Stimulated activated CD4-positive, alpha-beta T cell treated with anti-CD3 and anti-CD28 coated beads, TNF-alpha, amount 100 ng/mL, for 48 hours (primary cell): ENCODE measurements around the gene NADK.
A peak's percentile ranks its signal among the peaks of the same experiment; 100 is the strongest.
"Not testable (repeated sequence)": the region's sequence is repeated elsewhere in the genome, so short reads cannot be mapped to it uniquely, and the experiment has no call there.

Experiments used
- DNase-seq, 3 donors: peaks; one replicate each; pipeline ENCODE4 v3.0.0-alpha.2; 2020; ENCODE audit warnings: low read depth in 3 of 3

The NADK gene

DNA sequence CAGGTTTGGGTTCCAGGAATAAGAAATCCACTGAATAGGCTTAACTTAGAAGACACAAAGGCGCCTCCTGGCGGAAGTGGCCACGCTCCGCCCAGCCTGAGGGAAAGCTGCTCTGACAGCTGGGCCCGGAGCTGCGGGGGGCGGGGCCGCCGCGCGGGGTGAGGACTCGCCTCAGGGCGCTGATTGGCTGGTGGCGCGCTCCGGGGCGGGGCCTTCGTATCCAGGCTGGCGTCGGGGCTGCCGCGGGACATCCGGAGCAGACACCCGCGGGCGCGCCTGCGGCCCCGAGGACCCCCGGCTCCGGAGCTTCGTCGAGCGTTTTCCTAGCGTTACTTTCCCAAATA lies 31.7 kb downstream of the NADK start:
- DNase-seq = not testable (repeated sequence)

DNA sequence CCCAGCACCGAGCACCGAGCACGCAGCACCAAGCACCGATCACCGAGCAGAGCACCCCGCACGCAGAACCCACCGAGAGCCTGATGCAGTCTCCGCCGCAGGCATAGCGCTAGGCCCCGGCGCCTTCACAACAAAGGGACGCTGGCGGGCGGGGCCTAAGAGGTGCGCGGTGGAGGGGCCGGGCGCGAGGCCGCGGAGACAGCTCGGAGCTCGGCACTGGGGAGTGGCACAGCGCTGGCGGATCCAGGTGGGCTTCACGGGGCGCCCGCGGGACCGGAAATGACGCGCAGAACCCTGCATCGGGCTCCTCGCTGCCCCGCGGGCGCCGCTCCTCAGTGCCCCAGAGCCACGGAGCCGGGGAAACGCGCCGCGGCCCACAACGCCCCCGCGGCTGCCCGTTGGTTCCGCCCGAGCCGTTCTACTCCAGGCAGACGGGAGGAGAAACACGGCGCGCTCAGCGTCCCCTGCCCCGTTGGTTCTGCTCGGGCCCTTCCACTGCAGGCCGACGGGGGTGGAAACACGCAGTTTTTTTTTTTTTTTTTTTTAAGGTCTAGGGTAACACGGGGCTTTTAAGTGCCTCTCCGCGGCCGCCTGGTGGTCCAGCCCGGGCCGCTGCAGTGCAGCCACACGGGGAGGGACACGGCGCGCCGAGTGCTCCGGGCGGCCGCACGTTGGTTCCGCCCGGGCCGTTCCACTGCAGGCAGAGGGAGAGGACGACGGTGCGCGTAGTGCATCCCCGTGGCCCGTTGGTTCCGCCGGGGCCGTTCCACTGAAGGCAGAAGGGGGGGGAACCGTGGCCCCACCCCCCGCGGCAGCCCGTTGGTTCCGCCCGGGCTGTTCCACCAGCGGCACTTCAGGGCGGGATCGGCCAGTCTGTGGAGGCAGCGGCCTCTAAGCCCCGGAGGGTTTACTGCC lies 32.4 kb downstream of the NADK start:
- peak; percentile 31 to 93 (median 85) for DNase-seq

DNA sequence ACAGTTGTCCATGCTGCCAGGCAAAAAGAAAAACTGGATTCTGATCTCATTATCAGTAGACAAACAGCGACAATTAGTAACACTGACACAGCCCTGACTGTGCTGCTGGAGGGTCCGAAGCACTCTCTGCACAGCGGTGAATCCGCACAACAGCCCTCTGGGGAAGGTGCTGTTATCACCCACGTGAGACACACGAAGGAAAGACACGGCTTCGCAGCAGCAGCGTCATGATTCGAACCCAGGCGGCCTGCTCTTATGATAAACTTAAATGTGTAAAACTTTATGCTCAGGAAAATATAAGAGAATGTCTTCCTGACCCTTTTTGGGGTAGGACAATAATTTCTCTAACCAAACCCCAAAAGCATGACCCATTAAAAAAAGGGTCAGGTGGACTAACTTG lies 35.7 kb downstream of the NADK start:
- not testable (repeated sequence) for DNase-seq

DNA sequence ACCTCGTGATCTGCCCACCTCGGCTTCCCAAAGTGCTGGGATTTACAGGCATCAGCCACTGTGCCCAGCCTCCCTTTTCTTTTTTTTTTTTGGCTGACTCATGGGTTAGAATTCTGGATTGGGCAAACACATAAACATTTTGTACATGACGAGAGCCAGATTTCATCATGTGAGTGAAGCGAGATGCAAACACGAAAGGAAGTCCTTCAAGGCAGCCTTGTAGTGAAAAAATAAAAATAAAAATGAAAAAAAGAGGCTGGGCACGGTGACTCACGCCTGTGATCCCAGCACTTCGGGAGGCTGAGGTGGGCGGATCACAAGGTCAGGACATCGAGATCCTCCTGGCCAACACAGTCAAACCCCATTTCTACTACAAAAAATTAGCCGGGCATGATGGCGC lies 37.3 kb downstream of the NADK start:
- not testable (repeated sequence) for DNase-seq

DNA sequence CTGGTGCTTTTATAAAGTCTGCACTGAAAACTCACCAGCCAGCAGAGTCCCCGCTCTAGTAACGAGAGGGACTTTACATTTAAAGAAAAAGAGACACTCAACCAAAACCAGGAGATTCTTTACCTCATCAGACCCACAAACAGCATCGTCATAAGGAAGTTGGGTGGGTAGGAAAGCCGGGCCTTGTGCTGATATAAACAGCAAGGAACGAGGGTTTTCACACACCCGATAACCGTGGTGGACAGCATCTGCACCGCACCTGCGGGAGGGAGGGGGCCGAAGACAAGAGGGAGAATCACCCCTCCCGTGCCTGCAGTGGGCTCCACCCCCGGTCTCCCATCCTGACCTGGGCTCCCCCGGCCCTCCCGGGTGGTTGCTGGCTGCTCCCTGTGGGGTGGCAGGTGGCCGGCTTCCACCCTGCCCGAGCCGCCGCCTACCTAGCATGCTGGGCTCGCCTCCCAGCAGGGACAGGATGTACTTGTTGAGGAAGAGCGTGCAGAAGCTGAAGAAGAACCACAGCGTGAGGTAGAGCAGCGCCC lies 39.4 kb downstream of the NADK start:
- DNase-seq = not testable (repeated sequence)

DNA sequence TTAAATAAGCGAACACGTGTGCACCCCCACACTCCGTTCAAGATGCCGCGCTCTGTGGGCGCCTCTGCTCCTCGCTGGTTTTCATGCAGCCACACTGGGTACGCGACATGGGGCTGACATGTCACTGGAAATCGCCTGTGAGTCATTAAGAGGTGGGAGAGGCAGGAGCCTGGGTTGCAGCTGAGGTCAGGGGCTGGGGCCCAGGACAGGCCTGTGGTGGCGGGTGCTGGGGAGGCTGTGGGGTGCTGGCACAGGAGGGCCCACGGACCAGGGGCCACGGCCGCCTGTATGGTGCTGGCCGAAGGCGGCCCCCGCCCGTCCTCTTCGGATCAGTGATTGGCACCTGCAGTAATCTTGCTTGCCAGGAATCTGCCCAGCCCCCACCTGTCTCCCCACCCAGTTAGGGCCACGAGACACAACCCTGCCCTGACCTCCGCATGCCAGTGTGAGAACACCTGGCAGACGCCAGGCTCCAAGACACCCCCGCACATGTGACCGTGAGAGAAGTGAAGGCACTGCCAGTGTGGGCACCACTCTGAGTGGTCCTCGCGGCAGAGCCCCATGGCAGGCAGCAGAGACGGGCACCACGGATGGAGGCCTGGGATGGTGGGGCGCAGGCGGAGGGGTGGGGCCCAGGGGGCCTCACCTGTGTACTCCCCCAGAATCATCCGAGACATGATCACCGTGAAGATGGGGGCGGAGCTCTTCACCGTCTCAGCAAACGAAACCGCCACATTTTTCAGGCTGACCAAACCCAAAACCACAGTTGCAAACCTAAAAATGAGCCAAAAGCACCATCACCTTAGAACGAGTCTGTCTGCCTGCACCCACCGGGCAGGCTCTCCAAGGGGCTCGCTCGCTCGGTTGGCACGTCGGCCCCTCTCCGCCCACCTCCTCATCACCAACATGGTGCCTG lies 40.3 kb downstream of the NADK start:
- DNase-seq = not testable (repeated sequence)

DNA sequence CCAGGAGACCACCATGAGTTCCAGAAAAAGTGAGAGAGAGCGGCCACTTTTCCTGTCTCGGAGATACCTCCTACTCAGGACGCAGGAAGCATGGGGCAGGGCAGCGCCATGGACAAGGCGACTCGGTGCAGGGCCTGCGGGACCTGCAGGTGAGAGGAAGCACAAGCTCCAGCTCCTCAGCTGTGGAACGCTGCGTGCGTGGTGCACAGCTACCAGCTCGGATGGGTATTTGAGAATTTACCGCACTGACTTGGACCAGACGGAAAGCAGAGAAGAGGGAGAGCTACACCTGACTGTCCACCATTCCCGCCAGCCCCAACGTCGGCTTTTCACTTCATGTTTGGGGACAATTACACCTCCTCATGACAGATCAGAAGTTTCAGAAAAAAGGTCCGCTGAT lies 45.9 kb downstream of the NADK start:
- DNase-seq = no peak

DNA sequence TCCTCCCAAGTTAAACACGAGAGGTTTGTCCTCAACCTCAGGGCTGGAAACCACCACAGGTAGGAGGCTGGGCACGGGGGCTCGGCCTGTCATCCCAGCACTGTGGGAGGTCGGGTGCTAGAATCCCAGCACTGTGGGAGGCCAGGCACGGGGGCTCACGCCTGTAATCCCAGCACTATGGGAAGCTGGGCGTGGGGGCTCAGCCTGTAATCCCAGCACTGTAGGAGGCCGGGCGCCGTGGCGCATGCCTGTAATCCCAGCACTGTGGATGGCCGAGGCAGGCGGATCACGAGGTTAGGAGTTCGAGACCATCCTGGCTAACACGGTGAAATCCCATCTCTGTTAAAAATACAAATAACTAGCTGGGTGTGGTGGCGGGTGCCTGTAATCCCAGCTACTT lies 47.4 kb downstream of the NADK start:
- no peak for DNase-seq

DNA sequence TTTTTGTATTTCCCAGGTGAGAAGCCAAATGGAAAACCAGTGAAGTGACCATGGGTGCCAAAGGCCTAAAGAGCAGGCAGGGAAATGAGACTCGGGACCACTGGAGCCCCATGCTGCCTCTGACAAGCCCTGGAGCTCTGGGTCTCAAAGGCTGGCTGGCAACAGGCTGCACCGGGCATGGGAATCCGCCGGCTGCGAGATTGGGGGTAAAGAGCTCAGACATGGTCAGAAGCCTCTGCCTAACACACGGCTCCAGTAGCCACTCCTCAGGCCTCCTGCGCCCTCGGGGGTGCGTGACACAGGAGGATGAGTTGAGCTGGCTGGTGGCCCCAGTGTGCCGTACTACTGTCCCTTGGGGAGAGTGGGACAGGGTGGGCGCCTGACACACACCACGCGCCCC lies 48.0 kb downstream of the NADK start:
- not testable (repeated sequence) for DNase-seq

DNA sequence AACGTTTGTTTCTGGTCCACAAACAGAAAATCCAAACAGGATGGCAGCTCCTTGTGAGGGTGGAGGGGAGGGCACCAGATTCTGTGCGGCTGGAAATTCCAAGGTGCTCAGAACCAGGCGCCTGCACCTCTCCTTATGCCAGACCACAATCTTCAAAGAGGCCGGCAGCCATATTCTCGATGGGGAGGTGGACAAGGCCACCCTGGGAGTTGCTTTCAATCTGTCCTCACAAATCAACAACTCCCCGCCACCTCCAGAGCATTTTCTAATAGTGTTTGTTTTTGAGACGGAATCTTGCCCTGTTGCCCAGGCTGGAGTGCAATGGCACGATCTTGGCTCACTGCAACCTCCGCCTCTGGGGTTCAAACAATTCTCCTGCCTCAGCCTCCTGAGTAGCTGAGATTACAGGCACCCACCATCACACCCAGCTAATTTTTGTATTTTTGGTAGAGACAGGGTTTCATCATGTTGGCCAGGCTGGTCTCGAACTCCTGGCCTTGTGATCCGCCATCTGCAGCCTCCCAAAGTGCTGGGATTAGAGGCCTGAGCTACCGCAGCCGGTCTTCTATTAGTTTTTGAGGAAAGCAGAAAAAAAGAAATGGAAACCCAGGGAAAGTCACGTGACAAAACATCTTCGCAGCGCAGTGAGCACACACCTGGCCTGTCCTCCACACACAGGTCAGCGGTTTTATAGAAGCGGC lies 49.0 kb downstream of the NADK start:
- not testable (repeated sequence) for DNase-seq

DNA sequence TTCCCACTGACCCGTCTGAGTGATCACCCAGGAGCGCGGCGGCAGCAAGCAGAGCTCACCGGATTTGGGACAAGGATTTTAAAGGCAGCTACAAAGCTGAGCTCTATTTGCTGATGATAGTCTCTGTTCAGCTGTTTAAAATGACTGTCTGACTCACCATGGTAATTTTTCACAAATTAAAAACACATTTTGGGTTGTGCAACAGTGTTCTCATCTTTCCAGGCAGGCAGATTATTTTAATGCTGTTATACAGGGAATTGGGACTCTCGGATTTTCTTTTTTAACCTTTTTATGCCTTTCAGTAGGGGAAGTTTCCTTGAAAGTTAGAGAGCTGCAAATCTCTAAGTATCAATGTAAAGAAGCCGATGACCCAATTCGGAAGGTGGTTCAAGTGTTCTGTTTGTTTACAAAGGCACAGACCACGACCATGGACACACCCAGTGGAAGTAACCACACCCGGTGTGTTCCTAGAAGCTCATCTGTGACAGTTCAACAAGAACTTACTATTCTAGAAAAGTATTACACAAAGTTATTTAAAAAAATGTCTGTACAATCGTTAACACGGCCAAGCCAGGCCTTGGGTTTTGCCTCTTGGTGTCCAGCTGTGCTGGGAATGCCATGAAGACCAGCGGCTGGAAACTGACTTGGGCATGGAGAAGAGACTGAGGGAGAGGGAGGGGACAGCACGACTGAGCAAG lies 49.8 kb downstream of the NADK start:
- DNase-seq = not testable (repeated sequence)

DNA sequence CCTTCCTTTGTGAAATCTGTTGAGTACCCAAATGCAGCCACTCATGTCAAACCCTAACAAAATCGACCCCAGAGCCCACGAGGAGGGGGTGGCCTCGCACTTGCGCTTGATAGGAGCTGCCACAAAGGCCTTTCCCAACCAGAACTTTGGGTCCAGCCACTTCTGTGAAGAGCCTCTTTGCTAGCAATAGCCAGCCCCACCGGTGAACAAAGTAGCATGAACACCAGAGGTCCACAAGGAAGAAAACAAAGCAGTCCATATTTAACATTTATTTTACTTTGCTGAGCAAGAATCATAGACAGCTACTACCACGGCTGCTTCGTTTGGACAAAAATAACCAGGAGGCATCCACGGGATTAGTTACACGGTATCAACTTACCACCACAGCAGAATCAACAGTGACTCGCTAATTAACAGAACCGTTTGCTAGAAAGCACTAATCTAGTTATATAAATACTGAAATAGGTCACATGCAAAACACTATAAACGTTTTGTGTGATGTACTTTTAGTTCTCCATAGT lies 51.1 kb downstream of the NADK start:
- not testable (repeated sequence) for DNase-seq

DNA sequence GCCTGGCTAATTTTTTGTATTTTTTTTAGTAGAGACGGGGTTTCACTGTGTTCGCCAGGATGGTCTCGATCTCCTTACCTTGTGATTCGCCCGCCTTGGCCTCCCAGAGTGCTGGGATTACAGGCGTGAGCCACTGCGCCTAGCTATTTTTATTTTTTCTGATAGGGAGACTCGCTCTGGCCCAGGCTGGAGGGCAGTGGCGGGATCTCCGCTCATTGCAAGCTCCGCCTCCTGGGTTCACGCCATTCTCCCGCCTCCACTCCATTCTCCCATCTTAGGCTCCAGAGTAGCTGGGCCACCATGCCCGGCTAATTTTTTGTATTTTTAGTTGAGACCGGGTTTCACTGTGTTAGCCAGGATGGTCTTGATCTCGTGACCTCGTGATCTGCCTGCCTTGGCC lies 52.2 kb downstream of the NADK start:
- not testable (repeated sequence) for DNase-seq

DNA sequence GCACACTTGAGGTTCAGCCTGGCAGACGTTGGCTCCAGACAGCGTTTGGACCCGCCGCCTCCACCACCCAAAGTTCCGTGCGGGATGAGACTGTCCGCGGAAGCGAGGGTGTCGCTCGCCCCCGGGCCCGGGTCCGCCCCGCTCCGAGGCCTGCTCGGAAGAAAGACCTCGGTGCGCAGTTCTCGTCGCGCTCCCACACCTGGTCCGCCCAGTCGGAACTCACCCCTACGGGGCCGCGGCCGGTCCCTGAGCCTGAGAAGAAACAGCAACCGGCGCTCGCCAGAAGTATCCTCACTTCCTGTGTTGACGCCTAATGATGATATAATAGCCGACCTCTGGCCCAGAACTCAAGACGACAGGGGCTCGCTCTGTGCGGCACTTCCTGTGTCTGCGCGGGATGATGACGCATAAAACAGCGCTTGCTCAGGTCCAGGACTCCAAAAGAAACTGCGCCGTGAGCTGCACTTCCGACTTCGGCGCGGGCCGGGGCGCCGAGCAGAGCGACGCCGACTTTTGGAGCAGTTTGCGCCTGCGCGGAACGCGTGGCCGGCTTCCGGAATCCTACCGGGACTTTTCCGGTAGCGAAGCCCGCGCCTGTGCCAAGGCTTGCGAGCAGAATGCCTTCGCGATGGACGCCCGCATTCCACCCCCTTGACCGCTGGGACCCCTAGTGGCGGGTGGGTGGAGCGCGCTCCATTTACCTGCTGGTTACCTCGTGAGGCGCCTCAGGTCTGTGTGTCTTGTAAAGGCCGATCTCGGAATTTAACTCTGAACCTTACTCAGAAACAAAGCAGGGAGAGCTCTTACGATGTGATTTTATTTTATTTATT lies 54.0 kb downstream of the NADK start, which contains the start of gene CDK11A:
Gene CDK11A (minus strand): TSS at position 323 of the 830 bp plus-strand sequence. CDS start 1,539 bp downstream, outside the sequence.
- peak; percentile 79 to 99 (median 95) for DNase-seq

DNA sequence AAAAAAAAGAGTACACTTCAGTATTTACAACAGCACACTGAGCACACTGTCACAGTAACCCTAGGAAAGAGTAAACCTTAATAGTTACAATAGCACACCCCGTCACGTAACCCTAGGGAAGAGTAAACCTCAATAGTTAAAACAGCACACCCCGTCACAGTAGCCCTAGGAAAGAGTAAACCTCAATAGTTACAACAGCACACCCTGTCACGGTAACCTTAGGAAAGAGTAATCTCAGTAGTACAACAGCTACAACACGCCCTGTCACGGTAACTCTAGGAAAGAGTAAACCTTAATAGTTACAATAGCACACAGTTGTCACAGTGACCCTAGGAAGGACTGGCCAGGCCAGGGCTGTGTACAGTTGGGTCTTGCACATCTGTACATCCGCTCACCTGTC lies 57.1 kb downstream of the NADK start:
- no peak for DNase-seq

DNA sequence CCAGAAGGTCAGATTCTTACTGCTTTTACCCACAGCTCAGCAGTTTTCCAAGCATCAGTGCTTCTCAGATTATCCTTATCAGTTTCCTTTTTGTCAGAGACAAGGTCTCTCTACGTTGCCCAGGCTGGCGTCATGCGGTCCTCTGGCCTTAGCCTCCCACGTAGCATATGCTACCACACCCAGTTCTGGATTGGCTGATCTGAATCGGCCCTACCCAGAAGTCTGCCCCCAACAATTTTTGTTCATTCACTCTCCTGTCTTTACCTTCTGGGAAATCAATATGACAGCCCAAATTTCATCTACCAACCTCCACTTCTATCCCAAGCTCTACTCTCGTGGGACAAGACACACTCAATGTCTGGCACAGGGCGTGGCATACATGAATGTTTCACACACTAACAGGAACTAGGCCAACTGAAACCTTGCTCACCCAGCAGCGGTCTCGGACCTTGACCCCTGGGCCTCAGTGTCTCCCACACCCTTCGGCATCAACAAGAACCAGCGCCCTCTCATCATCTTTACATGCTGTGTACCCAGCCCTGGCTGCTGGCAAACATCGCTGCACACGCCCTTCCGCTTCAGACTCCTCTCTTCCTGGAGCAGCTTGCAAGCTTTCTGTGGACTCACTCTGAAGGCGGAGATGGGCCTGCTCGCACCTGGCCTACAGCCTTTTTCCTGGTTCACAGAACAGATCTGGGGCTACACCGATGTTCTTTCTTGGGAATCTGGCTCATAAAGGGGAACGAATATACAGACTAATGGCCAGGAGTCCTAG lies 63.0 kb downstream of the NADK start:
- not testable (repeated sequence) for DNase-seq

DNA sequence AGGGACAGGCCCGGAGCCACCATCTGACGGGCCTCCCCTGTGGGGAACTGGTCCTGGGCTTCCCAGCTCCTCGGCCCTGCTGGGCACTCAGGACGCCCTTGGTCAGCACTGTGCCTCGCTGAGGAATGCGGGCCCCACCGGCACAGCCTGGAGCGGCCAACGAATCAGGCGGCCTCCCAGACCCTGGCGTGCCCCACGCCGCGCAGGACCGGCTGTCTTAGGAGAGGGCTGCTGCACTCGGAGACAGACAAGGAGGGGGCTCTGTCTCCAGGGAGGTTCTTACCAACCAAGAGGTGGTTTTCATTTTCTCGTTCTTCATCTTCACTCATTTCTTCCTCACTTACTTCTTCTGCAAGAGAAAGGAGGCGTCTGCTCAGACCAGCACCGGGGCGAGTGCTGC lies 70.4 kb downstream of the NADK start:
- not testable (repeated sequence) for DNase-seq

DNA sequence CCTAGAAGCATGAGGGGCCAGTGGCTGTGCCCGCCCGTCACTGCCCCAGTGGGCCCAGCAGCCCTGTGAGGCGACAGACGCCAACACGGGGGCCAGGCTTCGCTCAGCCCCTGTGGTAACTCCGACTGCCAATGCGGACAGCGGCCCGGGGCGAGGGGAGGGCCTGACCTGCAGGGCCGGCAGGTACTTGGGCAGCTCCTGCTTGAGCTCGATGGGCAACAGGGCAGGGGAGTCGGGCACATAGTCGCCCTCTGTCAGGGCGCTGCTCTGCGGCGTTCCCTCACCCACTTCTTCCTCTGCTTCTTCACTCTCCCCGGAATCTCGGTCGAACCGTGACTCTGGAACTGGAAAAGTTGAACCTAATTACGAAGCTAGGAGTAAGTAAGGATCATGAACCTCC lies 71.0 kb downstream of the NADK start:
- DNase-seq = not testable (repeated sequence)

DNA sequence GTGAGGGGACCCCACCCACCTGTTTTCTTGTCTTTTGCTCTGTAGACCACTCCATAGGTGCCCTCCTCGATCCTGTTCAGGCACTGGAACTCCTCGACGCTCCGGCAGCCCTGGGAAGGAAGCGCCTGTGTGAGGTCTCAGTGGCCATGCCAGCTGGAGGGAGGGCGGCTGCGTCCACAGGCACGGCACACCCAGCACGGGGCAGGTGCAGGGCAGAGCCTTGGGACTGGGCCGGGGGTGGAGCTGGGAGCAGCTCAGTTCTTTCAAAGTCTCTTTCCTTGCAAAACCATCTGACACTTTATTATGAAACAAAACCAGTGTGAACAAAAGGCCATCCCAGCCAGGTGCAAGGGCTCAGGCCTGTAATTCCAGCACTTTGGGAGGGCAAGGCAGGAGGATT lies 72.6 kb downstream of the NADK start:
- not testable (repeated sequence) for DNase-seq
